Endothelial cell of umbilical vein (primary cell): ENCODE data around the gene DIP2B. TPM values are rescaled to one million over a fixed set of nuclear protein-coding genes. Genes with fewer than 3 reads are reported as not detected.

Source experiments
- BruUV-seq: library from RNA; stranded (reverse); fragments of 400-500 nt; replicated peaks from 2 replicates; lab custom pipeline; 2021; lab: Mats Ljungman, UMichigan
- CTCF ChIA-PET: fragments of 300-600, 350-600 bp; sonication (Branson Sonifier 250); formaldehyde crosslinking; loops from one replicate; lab custom pipeline; 2021; ENCODE audit warnings: antibody characterized with exemption, inconsistent platforms; lab: Charles Lee
- POLR2A ChIA-PET: fragments of 300-600, 350-600 bp; sonication (Branson Sonifier 250); formaldehyde crosslinking; loops from one replicate; lab custom pipeline; 2021; ENCODE audit warnings: antibody characterized with exemption, inconsistent platforms; lab: Charles Lee
- DNase-seq: peaks from one replicate; pipeline ENCODE4 v3.0.0-alpha.2; 2011; ENCODE audit warnings: low read depth, low spot score
- FAIRE-seq: peaks from 2 replicates; lab custom pipeline; 2011; peaks lifted over from hg19 to GRCh38; lab: Jason Lieb, UNC
- H2AFZ ChIP-seq: 2 replicates; pipeline ENCODE4 v1.6.0; 2012; ENCODE audit warnings: low read depth, low read length, control low read depth, inconsistent platforms
- H3K27ac ChIP-seq: 2 replicates; pipeline ENCODE4 v1.5.1; 2011; ENCODE audit warnings: low read depth, mild to moderate bottlenecking, control low read depth, low read length, moderate library complexity; ENCODE audit not compliant: insufficient read depth
- H3K27me3 ChIP-seq, 2 experiments: 2 replicates each; pipeline versions ENCODE4 v1.6.0 to v1.6.1; 2011; ENCODE audit warnings: low read length in 2 of 2, mixed read lengths in 1 of 2; ENCODE audit not compliant: control insufficient read depth in 2 of 2, insufficient read depth in 2 of 2
- H3K36me3 ChIP-seq, 2 experiments: 2 replicates in 1 of 2; 3 replicates in 1 of 2; pipeline ENCODE4 v1.5.1; 2011; ENCODE audit warnings: low read length in 2 of 2, mild to moderate bottlenecking in 1 of 2, moderate library complexity in 1 of 2; ENCODE audit not compliant: control insufficient read depth in 2 of 2, insufficient read depth in 2 of 2; ENCODE audit errors: extremely low read depth in 1 of 2
- H3K4me1 ChIP-seq: 3 replicates; pipeline ENCODE4 v1.5.1; 2011; ENCODE audit warnings: mild to moderate bottlenecking, low read length; ENCODE audit not compliant: control insufficient read depth, insufficient read depth; ENCODE audit errors: extremely low read depth
- H3K4me2 ChIP-seq: 2 replicates; pipeline ENCODE4 v1.6.1; 2011; ENCODE audit warnings: low read length, control low read depth, mixed read lengths; ENCODE audit not compliant: insufficient read depth
- H3K4me3 ChIP-seq, 3 experiments: fragments of 200-600 bp in 1 of 3; sonication (generic), shearing (Covaris generic) in 1 of 3; replicated peaks in 1 of 3; 2 replicates each; pipeline ENCODE4 v1.5.1; 2011 to 2016; ENCODE audit warnings: control low read depth in 3 of 3, low read length in 3 of 3, mild to moderate bottlenecking in 2 of 3, inconsistent platforms in 1 of 3, low read depth in 1 of 3, moderate library complexity in 1 of 3; ENCODE audit not compliant: insufficient read depth in 1 of 3
- H3K79me2 ChIP-seq: 2 replicates; pipeline ENCODE4 v1.6.0; 2012; ENCODE audit warnings: low read length, inconsistent platforms; ENCODE audit not compliant: control insufficient read depth, insufficient read depth
- H3K9ac ChIP-seq: replicated peaks from 2 replicates; pipeline ENCODE3; 2011; ENCODE audit warnings: low read length, control low read depth; ENCODE audit not compliant: insufficient read depth; ENCODE audit errors: extremely low read depth
- H3K9me1 ChIP-seq: replicated peaks from 3 replicates; pipeline ENCODE4 v1.6.0; 2011; ENCODE audit warnings: mild to moderate bottlenecking, low read length; ENCODE audit not compliant: control insufficient read depth, insufficient read depth; ENCODE audit errors: extremely low read depth
- H3K9me3 ChIP-seq: replicated peaks from 2 replicates; pipeline ENCODE4 v1.5.1; 2012; ENCODE audit warnings: low read length, inconsistent platforms; ENCODE audit not compliant: control insufficient read depth, insufficient read depth
- H4K20me1 ChIP-seq: replicated peaks from 2 replicates; pipeline ENCODE3; 2011; ENCODE audit warnings: mild to moderate bottlenecking, low read length; ENCODE audit not compliant: control insufficient read depth, insufficient read depth; ENCODE audit errors: extremely low read depth
- EZH2 ChIP-seq: IDR thresholded peaks from 2 replicates; pipeline ENCODE4 v1.6.1; 2012; ENCODE audit warnings: borderline replicate concordance, low read depth, mild to moderate bottlenecking, moderate library complexity, low read length, inconsistent platforms; ENCODE audit not compliant: severe bottlenecking
- POLR2A ChIP-seq: IDR thresholded peaks from 2 replicates; pipeline ENCODE4 v1.6.1; 2012; ENCODE audit warnings: low read depth, mild to moderate bottlenecking, control low read depth, low read length
- dilution Hi-C: fragments of 300-500 bp; cut with MboI; formaldehyde crosslinking; loops from one replicate; pipeline ENCODE4 v1.15.0; 2019; ENCODE audit warnings: low sequenced_read_pairs; ENCODE audit not compliant: extremely low pct_ligation_motif_present
- intact Hi-C: fragments of 100-400 bp; cut with micrococcal nuclease; formaldehyde crosslinking; loops from one replicate; pipeline ENCODE4 v1.10.0; 2022
- polyA plus RNA-seq, 4 experiments: library from polyadenylated mRNA; depleted of rRNA in 3 of 4; stranded (reverse) in 3 of 4; unstranded in 1 of 4; fragments of >200 nt; gene quantifications; 2 replicates each; pipeline versions ENCODE4 v1.2.1 to v1.2.3, GENCODE V29; 2011 to 2012; ENCODE audit warnings: missing spikeins in 1 of 4
- total RNA-seq: library from RNA; stranded (reverse); gene quantifications from 2 replicates; pipeline ENCODE4 v1.2.3, GENCODE V29; 2021

The DIP2B gene
- total and polyA plus RNA-seq, 2 donors (not counting 3 experiments of a cell fraction or from before 2014, with no cell fraction given) = 14.5 to 28.0 TPM

GRCh38 chr12:50685641-50686040, 180.9 kb downstream of the DIP2B start:
- Histone ChIP-seq H4K20me1 (no peaks in the 10 kb centered on the region), H3K4me3 (no peak overlapping the region), H3K36me3 (peaks cover 4 to 5% of the 10 kb centered on the region in 2 experiments), H3K27ac (no peak overlapping the region), H3K9ac (no peak overlapping the region), H3K9me3 (no peaks in the 10 kb centered on the region), H3K9me1 (no peaks in the 10 kb centered on the region), H3K79me2 (no peaks in the 10 kb centered on the region), H3K4me2 (no peak overlapping the region), H2AFZ (no peak overlapping the region), H3K4me1 (no peaks in the 10 kb centered on the region), H3K27me3 (no peaks in the 10 kb centered on the region)
- POLR2A ChIA-PET = no interaction called here
- CTCF ChIA-PET = interaction anchor here (1.1 kb wide), 1 partner anchor 181 kb away, joined by 3 read pairs; no protein-coding TSS in a partner anchor
- FAIRE-seq (no peak), DNase-seq (no peak)
- no TSS peak for BruUV-seq
- dilution Hi-C loops = no loop called here
- TF ChIP-seq EZH2 = no peak
- intact Hi-C loops = no loop called here

GRCh38 chr12:50686406-50686805, 181.6 kb downstream of the DIP2B start:
- BruUV-seq = no TSS peak
- no peak overlapping the region for H3K4me2 ChIP-seq
- no peak overlapping the region for H3K9ac ChIP-seq
- no peak overlapping the region for H2AFZ ChIP-seq
- no peaks in the 10 kb centered on the region for H3K79me2 ChIP-seq
- no peak for DNase-seq
- intact Hi-C loops = no loop called here
- no peak overlapping the region for H3K27ac ChIP-seq
- CTCF ChIA-PET = no interaction called here
- POLR2A ChIA-PET = no interaction called here
- no peaks in the 10 kb centered on the region for H3K27me3 ChIP-seq
- H3K4me3 ChIP-seq = no peak overlapping the region
- no peak for FAIRE-seq
- no peaks in the 10 kb centered on the region for H4K20me1 ChIP-seq
- no peaks in the 10 kb centered on the region for H3K9me3 ChIP-seq
- H3K9me1 ChIP-seq = no peaks in the 10 kb centered on the region
- peaks cover 5 to 6% of the 10 kb centered on the region in 2 experiments for H3K36me3 ChIP-seq
- no peaks in the 10 kb centered on the region for H3K4me1 ChIP-seq
- dilution Hi-C loops = no loop called here
- no peak for TF ChIP-seq POLR2A
